G401 (cell line): ENCODE data around the gene GOLPH3. TPM values are rescaled to one million over a fixed set of nuclear protein-coding genes. Genes with fewer than 3 reads are reported as not detected.
"Not testable (repeated sequence)": the region's sequence is repeated elsewhere in the genome, so short reads cannot be mapped to it uniquely, and the experiment has no call there.

Experiments
- DNase-seq: peaks from one replicate; pipeline ENCODE4 v3.0.0-alpha.2; 2015; ENCODE audit warnings: low spot score
- in situ Hi-C: cut with HindIII; loops from 2 replicates; pipeline ENCODE4 v1.10.0; 2016; ENCODE audit warnings: low sequenced_read_pairs, mixed read lengths
- total RNA-seq: library from RNA; depleted of rRNA; stranded (reverse); fragments of >200 nt; shearing (Covaris generic); gene quantifications from 2 replicates; pipeline ENCODE4 v1.2.3, GENCODE V29; 2014; rRNA removed

GOLPH3 gene
- total RNA-seq: 69.7 and 90.4 TPM in 2 replicates

DNA sequence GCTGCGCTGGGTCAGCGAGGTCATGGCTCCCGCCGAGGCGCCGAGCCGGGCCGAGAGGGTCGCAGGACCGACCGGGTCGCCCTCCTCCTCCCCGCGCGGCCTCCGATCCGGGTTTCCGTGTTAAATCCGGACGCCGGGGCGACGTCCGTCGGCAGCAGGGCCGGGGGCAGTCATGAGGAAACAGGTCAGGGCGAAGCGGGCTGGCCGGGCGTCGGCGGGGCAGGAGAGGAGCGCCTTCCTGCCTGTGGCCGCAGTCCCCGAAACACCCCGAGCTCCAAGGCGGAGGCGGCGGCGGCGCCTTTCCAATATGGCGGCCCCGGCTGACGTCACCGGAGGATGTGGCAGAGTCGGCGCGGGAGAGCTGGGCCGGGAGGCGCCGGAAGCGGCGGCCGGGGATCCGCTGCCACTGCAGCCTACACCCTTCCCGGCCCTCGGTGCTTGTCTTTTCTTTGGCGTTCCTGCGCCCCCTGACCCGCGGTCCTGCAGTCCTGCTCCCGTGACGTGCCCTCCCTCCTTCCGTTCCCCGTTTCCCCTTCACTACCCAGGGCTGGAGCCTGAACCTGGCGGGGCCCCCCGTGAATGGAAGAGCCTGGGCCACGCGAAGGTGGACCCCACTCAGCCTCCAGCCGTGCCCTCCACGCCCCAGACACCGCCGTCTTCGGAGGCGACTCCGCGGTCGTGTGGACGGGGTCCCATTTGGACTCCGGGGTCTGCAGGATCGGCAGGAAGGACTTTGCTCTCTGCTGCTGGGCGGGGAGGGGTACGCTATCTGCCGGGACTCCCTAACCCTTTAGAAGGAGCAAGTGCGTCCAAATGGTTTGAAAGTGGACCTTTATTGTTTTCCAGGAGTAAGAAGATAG is at the start of gene GOLPH3:
Gene GOLPH3, minus strand, starts transcription at position 309 of the 860 bp plus-strand sequence. Its CDS starts 285 bp downstream, at position 24.
- in situ Hi-C loops: no loop called here
- peak; percentile 85 for DNase-seq

GRCh38 chr5:32222723-32223470 is 48.8 kb upstream of the GOLPH3 start:
- in situ Hi-C loops: no loop called here

DNA sequence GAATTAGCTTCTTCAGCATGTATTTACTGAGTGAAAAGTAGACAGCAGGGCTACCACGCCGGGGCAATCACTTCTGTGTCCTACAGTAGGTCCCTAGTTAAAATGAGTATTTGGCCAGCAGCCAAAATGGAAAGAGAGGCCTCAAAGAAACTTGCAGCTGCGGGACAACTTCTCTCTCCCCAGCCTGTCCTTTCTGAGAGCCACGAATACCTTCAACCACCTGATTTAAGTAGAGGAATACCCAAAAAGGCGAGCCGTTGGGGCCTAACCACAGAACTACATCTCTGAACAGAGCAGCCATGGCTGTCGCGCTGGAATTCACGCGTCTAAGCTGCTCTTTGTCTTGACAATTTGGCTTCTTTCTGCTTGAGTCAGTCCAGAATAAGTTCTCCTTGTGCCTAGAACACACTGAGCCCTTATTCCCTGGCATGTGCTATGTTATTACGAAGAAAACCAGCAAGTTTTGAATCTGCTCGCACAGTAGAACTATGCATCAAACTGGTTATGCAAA is 43.8 kb upstream of the GOLPH3 start:
- in situ Hi-C loops: no loop called here
- no peak for DNase-seq

More at GRCh38 chr5:32222723-32223470, 48.8 kb upstream of the GOLPH3 start:
- DNase-seq: no peak

DNA sequence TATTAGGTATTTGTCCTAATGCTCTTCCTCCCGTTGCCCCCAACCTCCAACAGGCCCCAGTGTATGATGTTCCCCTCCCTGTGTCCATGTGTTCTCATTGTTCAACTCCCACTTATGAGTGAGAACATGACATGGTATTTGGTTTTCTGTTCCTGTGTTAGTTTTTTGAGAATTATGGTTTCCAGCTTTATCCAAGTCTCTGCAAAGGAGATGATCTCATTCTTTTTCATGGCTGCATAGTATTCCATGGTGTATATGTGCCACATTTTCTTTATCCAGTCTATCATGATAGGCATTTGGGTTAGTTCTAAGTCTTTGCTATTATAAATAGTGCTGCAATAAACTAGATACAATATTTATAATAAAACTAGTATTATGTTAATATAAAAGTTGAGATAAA is 40.2 kb upstream of the GOLPH3 start:
- in situ Hi-C loops, DNase-seq: not testable (repeated sequence)

- DNase-seq: no peak
- in situ Hi-C loops: no loop called here
These were observed 36.0 kb upstream of the GOLPH3 start for GRCh38 chr5:32210151-32210550.

DNA sequence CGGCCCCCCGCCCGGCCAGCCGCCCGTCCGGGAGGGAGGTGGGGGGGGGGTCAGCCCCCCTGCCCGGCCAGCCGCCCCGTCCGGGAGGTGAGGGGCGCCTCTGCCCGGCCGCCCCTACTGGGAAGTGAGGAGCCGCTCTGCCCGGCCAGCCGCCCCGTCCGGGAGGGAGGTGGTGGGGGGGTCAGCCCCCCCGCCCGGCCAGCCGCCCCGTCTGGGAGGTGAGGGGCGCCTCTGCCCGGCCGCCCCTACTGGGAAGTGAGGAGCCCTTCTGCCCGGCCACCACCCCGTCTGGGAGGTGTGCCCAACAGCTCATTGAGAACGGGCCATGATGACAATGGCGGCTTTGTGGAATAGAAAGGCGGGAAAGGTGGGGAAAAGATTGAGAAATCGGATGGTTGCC is 34.7 kb upstream of the GOLPH3 start:
- DNase-seq, in situ Hi-C loops: not testable (repeated sequence)

- in situ Hi-C loops: no loop called here
These were observed 33.2 kb upstream of the GOLPH3 start for GRCh38 chr5:32207355-32207634.

DNA sequence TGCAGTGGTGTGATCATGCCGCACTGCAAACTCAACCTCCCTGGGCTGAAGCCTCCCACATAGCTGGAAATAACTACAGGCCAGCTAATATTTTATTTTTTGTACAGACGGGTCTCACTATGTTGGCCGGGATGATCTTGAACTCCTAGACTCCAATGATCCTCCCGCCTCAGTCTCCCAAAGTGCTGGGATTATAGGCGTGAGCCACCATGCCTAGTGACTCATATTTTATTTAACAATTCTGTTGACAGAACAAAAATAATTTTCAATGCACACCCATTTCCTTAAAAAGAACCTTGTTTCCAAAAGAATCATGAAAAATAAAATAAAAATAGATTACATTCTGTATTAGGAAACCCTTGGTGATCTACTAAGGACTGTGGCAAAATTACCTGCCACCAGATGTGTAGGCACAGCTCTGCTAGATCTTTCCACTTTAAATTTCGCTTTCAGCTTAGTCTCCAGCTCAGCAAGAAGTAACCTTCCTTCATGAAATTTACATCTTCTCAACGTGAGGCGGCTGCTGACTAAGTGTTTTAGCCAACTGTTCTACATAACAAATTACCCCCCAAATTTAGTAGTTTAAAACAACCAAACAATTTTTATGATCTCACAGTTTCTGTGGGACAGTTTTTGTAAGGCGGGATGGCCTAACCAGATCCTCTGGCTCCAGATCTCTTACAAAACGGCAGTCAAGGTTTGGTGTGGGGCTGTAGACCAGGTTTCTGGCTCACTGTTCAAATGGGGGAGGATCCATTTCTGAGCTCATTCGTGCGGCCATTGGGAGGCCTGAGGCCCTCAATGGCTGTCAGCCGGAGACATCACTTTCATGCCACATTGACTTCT is 32.6 kb upstream of the GOLPH3 start:
- in situ Hi-C loops: no loop called here
- no peak for DNase-seq

More at GRCh38 chr5:32207355-32207634, 33.2 kb upstream of the GOLPH3 start:
- no peak for DNase-seq

DNA sequence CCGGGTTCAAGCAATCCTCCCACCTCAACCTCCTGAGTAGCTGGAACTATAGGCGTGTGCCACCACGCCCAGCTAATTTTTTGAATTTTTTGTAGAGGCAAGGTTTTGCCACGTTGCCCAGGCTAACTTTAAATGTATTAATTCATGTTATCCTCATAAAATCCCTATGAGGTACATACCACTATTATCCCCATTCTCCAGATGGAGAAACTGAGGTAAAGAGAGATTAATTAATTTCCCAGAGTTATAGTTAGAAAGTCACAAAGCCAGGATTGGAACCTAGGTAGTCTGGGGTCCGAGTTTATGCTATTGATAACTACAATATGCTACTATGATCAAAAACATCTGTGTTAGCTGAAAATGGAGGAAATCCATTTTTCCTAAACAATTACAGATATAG is 31.9 kb upstream of the GOLPH3 start:
- in situ Hi-C loops: no loop called here
- DNase-seq: no peak

DNA sequence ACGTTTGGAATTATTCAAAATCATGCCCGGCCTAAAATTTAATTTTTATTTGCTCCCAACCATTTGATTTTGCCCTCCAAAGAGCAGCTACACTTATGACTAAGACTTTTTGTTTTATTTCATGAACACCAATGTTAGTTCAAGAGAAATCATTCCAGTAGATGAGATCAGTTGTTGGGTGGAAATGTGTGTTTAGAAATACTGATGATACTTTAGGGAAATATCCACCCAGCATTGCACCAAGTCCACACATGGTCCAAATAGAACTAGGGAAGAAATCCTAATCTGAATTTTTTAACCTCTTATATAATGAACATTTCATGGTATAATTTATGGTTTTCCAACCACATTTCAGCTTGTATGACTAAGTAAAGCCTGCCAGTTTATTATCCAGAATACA is 28.3 kb upstream of the GOLPH3 start:
- in situ Hi-C loops: no loop called here
- no peak for DNase-seq

DNA sequence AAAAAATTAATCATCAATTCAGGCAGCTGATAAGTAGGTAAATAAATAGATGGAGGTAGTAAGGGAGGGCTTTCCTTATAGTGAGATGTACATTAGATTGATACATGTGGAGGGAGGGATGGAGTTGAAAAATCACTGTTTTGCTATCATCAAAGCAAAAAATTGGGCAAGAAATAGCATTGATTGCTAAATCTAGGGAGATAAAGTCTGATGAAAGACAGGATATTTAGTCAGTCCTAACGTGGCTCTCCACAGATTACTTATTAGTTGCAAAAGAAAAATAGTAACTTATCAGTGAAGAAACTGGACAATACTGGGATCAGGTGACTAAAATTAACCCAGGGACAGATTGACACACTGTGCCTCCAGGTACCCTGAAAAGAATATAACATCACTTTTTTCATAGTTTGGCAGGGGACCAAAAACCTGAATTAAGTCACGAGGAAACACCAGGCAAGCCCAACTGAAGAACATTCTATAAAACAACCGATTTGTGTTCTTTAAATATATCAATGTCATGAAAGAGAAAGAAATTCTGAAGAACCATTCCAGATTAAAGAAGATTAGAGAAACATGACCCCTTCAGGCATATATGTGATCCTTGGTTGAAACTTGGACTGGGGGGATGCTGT is 27.1 kb upstream of the GOLPH3 start:
- no peak for DNase-seq
- in situ Hi-C loops: no loop called here

GRCh38 chr5:32197032-32197431 is 22.9 kb upstream of the GOLPH3 start:
- in situ Hi-C loops: no loop called here
- DNase-seq: no peak

- no peak for DNase-seq
- in situ Hi-C loops: no loop called here
These were observed 21.1 kb upstream of the GOLPH3 start for GRCh38 chr5:32195265-32195664.

GRCh38 chr5:32193591-32193990 is 19.5 kb upstream of the GOLPH3 start:
- in situ Hi-C loops: no loop called here
- DNase-seq: no peak

DNA sequence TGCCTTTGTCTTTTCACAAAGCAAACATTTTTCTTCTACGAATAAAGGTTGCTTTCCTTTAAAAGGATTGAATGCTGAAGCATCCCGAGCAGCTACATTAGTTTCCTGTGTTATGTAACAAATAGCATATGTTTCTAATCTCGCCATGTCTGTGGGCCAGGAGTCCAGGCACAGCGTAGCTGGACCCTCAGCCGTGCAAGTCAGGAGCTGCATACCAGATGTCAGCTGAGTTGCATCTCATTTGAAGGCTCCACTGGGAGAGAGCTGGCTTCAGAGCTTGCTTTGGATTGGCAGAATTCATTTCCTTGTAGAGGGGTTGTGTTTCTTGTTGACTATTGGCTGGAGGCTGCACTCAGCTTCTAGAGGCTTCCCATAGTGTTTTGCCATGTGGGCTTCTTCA is 16.0 kb upstream of the GOLPH3 start:
- no peak for DNase-seq
- in situ Hi-C loops: no loop called here

DNA sequence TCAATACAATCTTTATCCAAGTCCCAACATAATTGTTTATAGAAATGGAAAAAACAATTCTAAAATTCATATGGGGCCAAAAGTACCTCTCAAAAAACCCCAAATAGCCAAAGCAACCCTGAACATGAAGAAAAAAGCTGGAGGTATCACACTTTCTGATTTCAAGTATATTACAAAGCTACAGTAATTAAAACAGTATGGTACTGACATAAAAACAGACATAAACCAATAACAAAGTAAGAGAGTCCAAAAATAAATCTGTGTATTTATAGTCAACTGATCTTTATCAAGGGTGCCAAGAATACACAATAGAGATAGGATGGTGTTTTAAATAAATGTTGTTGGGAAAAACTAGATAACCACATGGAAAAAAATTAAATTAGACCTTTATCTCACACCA is 13.6 kb upstream of the GOLPH3 start:
- DNase-seq: no peak
- in situ Hi-C loops: no loop called here

DNA sequence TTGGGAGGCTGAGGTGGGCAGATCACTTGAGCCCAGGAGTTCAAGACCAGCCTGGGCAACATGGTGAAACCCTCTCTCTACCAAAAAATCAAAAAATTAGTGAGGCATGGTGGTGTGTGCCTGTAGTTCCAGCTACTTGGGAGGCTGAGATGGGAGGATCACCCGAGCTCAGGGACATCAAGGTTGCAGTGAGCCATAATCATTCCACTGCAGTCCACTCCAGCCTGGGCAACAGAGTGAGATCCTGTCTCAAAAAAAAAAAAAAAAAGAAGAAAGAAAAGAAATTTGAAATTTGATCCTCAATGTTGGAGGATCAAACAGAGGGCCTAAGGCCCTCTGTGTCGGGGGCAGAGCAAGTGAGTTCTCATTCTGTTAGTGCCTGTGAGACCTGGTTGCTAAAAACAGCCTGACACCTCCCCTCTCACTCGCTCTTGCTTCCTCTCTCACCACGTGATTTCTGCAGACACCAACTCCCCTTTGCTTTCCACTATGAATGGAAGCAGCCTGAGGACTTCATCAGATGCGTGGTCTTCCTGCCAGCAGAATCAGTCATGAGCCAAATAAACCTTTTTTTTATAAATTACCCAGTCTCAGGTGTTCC is 8.4 kb upstream of the GOLPH3 start:
- DNase-seq: no peak
- in situ Hi-C loops: no loop called here

- DNase-seq: peak; percentile 37
- in situ Hi-C loops: no loop called here
These were observed 680 bp downstream of the GOLPH3 start for GRCh38 chr5:32173267-32174010.
